NCI-H82 treated with DMSO at 0.1 percent for 48 hours (cell line): Measurements from ENCODE around the gene WDFY4.

Source experiments
- DNase-seq: peaks from one replicate; lab custom pipeline; 2025; ENCODE audit not compliant: unreplicated experiment; lab: John Stamatoyannopoulos, UW

WDFY4 gene

DNA sequence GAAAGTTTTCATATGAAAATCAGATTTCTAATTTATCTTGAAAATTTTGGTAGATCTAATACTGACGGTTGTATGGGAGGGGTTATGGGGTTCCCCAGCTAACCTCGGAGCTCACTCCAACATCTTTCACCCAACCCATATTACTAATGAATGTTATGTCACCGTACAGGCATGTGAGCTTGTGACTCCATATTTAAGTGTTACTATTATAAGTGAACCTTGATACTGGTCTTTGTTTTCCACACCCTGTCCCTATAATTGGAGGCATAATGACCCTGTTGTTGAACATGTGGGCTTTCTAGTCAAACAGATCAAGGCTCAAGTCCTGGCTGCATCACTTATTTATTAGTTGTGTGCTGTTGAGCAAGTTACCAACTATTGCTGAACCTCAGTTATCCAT is 27.2 kb downstream of the WDFY4 start:
- no peak for DNase-seq

DNA sequence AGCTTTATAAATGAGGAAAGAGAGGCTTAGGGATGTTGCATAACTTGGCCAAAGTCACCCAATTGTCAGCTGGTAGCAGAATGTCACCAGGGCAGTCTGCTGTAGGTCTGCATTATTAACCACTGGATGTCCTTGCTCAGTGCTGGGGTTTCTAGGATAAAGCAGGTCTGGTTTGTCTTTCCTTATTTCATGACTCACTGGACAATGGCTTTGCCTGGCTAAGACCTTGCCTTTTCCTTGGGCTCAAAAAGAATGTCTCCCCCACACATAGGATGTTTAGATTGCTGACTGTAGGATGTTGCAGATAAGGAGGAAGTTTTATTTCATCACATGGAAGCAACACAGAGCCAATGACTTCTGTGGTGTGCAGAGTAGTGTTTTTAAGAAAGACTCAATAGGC is 29.4 kb downstream of the WDFY4 start:
- no peak for DNase-seq

DNA sequence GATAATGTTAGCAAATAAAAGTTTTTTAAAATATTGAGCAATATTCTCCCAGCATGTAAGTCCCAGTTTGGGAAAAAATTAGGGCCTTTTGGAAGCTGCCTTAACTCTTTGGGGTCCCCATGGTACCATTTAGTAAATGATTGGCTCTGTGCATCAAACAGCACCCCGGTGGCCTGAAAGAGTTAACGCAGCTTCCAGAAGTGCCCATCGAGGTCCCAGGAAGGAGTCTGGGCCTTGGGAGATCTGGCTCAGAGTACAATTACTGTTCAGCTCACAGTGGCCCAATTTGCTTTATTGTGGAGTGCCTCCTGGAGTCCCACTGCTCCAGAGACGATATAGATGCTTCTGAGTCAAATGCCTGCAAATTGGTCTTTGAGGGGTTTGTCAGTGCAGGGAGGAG is 31.7 kb downstream of the WDFY4 start:
- no peak for DNase-seq

DNA sequence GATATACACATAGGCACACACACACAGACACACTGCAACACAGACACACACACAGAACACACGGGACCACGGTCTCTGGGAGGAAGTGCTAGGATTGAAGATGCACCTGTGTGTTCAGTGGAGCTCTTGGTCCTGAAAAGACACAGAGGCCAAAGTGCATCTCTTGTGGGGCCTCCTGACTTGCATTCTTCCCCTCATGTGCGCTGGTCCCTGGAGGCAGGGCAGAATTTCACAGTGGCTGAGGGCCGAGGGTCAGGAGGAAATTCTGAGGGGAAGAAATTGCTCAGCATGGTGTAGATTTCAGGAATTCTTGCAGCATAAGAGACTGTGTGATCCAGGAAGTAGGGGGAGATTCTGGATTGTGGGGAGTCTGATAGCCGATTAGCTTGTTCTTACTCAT is 35.9 kb downstream of the WDFY4 start:
- DNase-seq = no peak

DNA sequence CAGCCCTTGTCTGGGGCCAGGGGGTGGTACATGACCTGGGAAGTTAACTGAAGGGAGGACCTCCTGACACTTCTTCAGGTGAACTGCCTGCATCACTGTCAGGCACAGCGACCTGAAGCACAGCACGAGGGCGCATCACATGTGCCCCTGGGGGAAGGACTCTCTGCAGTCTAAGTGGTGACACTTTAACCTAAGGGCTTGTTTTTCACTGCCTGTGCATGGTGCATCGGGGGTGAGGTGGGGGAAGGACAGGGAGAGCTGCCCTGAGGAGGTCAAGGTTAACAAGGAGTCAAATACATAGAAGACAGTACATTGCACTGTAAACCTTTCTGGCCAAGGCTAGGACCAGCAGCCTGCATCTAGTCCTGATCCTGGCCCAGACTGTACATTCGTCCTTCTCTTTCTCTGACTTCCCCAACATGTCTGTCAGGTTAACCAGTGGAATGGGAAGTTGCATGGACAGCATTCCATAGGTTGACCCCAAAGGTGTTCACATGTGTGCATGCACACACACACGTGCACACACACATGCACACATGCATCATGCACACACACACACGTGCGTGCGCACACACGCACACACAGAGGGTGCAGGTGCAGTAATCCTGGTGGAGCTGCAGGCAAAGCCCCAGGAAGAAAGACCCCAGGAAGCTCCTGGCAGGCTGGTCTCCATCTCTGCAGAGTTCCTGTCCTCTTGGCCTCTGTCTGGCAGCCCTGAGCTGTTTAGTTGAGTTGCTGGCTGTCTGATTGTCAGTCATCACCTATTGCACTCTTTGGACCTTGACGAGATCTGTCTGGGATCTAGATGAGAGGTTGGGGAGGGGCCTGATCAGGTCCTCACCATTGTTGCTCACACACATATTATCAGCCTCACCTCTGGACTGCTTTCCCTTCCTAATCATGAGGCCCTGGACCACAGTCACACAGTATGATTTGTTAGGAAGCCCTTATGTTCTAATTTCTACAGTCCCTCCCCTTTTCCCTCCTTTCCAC is 37.8 kb downstream of the WDFY4 start:
- no peak for DNase-seq

DNA sequence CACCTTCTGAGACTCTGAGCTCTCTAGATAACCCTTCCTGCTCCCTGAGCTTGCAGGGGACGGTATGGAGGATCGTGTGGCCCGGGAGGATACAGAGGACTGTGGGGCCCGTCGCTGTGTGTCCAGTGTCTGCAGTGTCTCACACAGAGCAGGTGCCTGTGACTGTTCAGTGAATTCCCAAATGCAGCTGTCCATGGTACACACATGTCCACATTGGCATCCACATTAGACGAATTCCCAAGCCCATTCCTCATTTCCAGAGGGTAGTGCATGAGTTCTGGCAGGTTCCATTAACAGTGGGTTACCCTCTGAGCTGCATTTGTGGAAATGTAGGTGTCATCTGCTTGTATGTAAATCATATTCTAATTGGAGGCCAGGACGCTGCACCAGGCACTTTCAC is 39.5 kb downstream of the WDFY4 start:
- no peak for DNase-seq

- DNase-seq = no peak
Measured at GRCh38 chr10:48725708-48726107, 41.0 kb downstream of the WDFY4 start.

- no peak for DNase-seq
Measured at GRCh38 chr10:48727866-48728265, 43.2 kb downstream of the WDFY4 start.

DNA sequence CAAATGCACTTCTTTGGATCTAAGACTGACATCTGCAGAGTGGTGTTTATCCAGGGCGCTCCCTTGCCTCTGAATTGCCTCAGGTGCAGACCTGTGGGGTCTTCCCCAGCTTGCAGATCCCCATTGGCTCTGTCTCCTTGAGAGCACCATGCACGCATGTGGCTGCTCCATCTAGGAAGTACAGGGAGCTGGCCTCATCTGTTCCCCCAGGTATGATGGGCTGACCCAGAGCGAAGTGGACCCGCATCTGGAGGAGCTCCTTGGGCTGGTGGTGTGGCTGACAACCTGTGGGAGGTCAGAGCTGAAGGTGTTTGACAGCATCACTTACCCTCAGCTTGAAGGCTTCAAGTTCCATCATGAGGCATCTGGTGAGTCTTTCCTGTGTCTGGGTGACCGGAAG is 44.5 kb downstream of the WDFY4 start:
- no peak for DNase-seq

- no peak for DNase-seq
Measured at GRCh38 chr10:48729941-48730457, 45.3 kb downstream of the WDFY4 start.

DNA sequence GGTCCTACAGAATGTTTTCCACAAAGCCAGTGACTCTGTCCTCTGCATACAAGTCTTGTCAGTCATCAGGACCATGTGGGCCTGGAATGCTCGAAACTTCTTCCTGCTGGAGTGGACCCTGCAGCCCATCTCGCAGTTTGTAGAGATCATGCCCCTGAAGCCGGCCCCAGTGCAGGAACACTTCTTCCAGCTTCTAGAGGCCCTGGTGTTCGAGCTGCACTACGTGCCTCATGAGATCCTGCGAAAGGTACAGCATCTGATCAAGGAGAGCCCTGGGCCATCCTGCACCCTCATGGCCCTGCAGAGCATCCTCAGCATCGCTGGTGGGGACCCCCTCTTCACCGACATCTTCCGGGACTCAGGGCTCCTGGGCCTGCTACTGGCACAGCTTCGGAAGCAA is 46.5 kb downstream of the WDFY4 start:
- DNase-seq = no peak

DNA sequence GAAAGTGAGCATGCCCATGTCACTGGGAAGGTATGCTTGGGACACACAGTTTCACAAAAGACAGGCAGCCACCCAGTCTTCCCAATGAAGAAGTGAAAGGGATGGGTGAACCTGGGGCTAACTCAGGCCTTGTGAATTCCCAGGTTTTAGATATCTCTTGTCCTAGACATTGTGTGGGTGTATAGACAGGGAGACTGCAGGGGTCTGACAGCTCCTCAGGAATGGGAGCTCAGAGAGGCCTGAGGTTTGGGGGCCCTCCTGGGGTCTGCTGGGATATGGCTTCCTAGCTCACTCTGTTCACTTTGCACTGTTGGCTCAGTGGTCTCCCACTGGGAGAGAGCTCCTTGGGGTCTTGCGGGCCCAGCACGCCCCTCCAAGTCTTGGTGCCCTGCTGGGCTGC is 47.0 kb downstream of the WDFY4 start:
- DNase-seq = no peak

GRCh38 chr10:48733329-48733728 is 48.7 kb downstream of the WDFY4 start:
- no peak for DNase-seq

DNA sequence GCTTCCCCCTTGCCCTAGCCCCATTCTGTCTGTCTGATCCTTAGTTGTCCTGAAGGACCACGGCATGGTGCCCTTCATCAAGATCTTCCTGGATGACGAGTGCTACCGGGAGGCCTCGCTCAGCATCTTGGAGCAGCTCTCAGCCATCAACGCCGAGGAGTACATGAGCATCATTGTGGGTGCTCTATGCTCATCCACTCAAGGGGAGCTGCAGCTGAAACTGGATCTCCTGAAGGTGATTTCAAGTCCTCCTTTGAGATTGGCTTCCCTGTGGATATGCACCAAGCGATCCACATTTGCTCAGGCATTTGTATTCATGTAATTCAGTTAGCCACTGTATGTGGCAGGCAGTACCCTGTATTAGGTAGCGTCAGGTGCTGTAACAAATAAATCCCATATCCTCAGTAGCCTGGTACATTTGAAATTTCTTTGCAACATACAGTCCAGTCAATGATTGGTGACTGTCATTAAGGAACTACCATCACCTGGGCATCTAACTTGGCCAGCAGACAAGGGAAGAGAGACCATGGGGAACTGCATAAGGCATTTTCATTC is 51.2 kb downstream of the WDFY4 start:
- no peak for DNase-seq

GRCh38 chr10:48736596-48736995 is 51.9 kb downstream of the WDFY4 start:
- no peak for DNase-seq

- no peak for DNase-seq
Measured at GRCh38 chr10:48737886-48738285, 53.2 kb downstream of the WDFY4 start.

- no peak for DNase-seq
Measured at GRCh38 chr10:48739170-48739569, 54.5 kb downstream of the WDFY4 start.

GRCh38 chr10:48740015-48740707 is 55.5 kb downstream of the WDFY4 start:
- no peak for DNase-seq

- DNase-seq = no peak
Measured at GRCh38 chr10:48740988-48741387, 56.3 kb downstream of the WDFY4 start.

DNA sequence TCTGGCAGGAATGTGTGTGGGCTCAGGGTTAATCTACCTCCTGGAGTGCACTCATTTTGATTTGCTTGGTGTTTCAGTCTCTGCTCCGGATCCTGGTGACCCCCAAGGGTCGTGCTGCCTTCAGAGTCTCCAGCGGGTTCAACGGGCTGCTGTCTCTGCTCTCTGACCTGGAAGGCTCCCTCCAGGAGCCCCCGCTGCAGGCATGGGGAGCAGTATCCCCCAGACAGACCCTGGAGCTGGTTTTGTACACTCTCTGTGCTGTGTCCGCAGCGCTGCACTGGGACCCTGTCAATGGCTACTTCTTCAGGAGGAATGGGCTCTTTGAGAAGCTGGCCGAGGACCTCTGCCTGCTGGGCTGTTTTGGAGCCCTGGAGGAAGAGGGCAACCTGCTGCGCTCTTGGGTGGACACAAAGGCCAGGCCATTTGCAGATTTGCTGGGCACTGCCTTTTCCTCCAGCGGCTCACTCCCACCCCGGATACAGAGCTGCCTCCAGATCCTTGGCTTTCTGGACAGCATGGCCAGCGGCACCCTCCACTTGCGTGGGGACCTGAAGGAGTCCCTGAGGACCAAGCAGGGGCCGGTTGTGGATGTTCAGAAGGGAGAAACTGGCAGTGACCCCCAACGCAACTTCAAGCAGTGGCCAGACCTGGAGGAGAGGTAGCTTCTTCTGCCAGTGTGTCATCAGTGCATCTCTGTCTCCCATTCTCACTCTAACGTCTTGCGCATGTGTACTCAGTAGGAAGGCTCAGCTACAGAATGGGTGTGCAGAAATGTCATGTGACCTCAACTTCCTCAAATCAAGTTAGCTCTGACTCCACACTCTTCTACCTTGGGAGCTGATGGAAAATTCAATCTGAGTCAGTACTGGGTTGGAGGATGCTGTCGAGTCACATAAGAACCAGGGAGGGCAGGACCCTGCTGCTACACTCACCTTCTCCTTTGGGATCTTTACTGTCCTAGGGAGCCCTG is 58.5 kb downstream of the WDFY4 start:
- DNase-seq = no peak

DNA sequence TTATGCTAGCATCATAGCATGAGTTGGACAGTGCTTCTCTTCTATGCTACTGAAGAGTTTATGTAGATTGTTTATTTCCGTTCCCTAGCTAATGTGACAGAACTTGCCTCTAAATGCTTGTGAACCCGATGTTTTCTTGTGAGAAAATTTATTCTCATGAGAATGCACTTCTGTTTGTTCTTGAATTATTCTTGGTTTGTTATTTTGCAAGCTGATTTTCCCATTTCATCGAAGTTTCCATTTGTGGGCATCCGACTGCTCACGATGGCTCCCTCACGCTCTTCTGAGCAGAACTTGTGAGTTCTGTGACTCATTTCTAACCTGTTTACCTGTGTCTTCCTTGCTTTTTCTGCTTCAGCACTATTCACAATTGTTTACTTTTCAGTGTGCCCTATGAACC is 59.9 kb downstream of the WDFY4 start:
- no peak for DNase-seq
